HG03432 (cell line): ENCODE results near the gene ZFP36L2.
A peak's percentile ranks its signal among the peaks of the same experiment; 100 is the strongest.

Source experiments
- ATAC-seq: cut with Tn5 transposase; IDR thresholded peaks from one replicate; pipeline ENCODE4 v1.9.1; 2021; ENCODE audit warnings: mild to moderate bottlenecking, moderate library complexity; ENCODE audit not compliant: unreplicated experiment

The ZFP36L2 gene

GRCh38 chr2:43250015-43250414 lies 23.6 kb upstream of the ZFP36L2 start:
- no peak for ATAC-seq

- ATAC-seq: no peak
Measured at GRCh38 chr2:43248621-43249020, 22.2 kb upstream of the ZFP36L2 start.

DNA sequence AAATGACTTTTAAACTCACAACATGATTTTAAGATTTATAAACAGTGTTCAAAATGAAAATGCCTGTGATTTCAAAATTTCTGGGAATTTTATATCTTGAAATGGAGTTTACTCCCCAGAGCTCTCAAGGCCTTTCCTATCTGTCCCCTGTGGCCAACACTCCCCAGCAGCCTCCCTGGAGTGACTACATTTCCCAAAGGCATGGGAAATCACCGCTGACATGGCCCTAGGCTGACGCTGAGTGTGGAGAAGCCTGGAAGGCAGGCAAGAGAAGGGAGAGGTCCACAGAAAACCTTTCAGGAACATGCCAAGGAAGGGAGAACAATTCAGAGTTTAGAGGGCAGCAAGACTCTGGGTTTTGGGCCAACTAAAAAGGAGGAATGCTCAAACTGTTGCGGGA lies 20.2 kb upstream of the ZFP36L2 start:
- no peak for ATAC-seq

DNA sequence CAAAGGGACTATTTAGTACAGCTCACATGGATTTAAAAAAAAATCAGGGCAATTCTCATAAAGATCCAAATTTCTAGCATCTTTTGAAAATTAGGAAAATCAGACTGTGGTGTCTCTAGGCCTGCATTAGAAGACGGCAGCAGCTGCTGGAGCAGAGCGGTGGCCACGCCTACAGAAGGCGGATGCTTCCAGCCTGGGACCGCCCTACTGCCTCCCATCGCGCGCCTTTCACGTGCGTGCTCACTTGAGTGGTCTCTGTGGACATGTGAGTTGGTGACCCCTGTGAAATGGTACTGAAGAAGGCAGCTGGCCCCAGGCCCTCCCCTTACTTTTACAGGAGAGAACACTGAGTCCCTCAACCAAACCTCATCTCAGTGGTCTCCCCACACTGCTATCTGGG lies 15.2 kb upstream of the ZFP36L2 start:
- ATAC-seq: no peak

DNA sequence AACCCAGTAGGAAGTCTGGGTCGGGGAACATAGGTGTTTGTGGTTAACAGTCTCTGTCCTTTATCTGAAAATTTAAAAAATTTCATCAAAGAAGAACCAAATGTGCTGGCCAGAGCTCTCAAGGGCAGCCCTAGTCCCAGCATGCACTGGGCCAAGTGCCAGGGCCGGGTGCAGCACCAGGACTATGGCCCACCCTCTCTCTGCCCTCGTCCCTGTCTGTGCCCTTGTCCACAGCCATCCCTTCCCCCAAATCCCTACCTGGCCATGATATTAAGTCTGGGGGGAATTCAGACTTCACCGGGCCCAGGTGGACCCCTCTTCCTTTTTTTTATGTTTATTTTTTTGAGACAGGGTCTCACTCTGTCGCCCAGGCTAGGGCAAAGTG lies 14.4 kb upstream of the ZFP36L2 start:
- peak; percentile 24 for ATAC-seq

- ATAC-seq: peak; percentile 55
Measured at GRCh38 chr2:43239981-43240765, 13.8 kb upstream of the ZFP36L2 start.

GRCh38 chr2:43238813-43239212 lies 12.4 kb upstream of the ZFP36L2 start:
- ATAC-seq: no peak

GRCh38 chr2:43238176-43238575 lies 11.8 kb upstream of the ZFP36L2 start:
- ATAC-seq: no peak

DNA sequence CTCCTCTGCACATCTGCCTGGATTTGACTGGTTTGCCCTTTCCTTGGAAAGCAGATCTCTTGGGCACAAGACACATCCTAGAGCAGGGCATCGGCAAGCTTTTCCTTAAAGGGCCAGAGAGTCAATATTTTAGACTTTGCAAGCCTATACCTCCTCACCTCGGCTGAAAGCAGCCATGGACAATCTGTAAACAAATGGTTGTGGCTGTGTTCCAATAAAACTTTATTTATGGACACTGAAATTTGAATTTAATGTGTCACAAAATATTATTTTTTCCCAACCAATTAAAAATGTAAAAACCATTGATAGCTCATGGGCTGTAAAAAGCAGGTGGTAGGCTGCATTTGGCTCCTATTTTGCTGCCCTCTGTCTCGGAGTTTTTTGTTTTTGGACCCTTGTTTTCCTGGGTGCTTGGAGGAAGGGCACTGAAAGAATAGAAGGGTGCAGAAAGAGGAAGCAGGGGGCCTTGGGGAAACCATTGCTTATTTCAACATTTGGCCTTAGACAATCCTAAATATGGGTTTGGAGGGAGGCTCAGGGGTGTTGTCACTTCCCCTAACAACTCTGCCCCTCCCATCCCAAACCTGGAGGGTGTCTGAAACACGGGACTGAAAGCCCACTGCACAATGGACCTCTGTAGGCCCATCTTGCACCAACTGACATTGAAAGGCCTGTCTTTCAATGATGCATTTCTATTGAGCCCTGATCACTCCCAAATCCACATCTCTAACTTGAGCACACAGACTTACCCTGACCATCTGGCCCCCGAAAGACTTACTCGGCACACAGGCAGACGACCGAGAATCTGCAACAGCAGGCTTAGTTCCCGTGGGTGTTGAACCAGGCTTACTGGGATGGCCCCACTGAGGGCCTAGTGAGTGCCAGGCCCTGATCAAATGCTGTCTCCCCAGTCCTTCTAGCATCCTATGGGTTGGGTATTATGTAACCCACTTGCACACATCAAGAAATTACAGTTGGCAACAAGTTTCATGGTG lies 7.1 kb upstream of the ZFP36L2 start:
- no peak for ATAC-seq

DNA sequence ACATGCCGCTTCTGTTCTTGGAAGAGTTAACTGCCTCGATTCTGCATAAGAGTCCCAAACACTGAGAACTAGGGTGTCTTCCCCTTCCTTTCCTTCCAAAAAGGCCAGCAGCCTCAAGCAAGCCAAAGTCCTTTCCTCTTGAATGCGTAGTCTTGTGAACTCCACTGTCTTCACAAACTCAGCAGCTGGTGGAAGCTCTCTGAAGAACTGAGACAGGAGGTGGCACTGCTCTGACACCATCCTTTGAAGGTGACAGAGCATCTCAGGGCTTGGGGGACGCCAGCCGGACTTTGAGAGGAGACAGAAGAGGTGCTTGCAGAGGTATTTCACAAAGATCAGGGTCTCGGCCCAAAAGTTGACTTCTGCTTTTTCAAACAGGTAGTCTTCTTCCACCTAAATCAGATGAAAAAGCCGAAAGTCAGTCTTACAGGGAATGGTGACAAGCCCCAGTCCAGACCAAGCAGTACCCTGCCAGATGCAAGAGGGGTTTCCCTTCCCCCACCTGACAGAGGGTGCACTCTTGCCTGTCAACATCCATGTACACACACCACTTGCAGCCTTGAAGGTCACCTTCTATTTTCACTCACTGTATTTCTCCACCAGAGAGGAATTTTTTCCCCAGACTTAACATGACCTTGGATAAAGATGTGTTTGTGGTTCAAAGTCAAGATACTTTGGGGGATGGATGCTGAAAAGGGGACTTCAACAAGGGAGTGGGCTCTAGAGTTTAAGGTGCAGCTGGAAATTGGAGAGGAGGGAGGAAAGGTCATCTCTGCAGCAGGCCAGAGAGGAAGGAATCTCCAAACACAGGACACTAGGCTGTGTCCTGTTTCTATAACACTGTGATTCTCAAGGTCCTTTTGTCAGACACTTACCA lies 4.8 kb upstream of the ZFP36L2 start:
- ATAC-seq: no peak

GRCh38 chr2:43230351-43230885 lies 4.0 kb upstream of the ZFP36L2 start:
- no peak for ATAC-seq

- ATAC-seq: no peak
Measured at GRCh38 chr2:43228756-43229659, 2.6 kb upstream of the ZFP36L2 start.

- ATAC-seq: no peak
Measured at GRCh38 chr2:43228321-43228751, 1.9 kb upstream of the ZFP36L2 start.

GRCh38 chr2:43227830-43228281 lies 1.4 kb upstream of the ZFP36L2 start:
- no peak for ATAC-seq

DNA sequence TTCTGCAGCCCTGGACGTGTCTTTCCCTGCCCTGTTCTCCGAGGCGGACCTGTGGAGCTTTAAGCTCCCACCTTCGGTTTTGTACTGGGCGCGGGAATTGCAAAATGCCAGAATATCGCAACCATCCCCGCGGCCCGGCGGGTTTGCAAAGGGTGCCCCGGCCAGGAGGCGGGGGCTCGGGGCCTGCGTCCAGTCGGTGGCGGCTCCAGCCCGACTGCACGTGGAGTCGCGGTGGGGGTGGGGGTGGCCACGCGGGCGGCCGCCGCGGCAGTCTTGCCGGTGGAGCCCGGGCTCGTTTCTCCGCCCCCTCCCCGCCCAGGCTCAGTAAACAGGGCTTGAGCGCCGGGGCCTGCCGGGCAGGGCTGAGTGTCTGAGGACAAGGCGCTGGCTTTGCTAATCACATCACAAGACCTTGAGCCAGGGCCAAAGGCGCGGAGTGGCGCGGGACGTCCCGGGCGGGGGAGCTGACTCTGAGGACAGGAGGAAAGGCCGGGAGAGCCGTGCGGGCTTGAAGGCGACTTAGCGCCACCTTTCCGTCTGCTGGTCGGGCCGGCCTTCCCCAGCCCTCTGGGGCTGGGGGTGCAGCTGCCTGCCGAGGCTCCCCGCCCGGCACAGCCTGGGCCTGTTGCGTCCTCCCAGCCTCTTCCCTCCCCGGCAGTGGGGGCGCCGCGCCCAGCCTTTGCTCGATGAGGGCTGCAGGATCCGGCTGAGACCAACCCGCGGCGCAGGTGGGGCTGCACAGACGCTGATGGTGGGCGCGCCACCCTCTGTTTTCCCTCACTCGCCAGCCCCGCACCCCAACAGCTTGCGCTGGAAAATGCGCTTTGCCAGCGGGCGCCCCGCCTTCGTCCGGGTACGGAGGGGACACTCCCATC lies 786 bp upstream of the ZFP36L2 start:
- peak; percentile 16 for ATAC-seq

DNA sequence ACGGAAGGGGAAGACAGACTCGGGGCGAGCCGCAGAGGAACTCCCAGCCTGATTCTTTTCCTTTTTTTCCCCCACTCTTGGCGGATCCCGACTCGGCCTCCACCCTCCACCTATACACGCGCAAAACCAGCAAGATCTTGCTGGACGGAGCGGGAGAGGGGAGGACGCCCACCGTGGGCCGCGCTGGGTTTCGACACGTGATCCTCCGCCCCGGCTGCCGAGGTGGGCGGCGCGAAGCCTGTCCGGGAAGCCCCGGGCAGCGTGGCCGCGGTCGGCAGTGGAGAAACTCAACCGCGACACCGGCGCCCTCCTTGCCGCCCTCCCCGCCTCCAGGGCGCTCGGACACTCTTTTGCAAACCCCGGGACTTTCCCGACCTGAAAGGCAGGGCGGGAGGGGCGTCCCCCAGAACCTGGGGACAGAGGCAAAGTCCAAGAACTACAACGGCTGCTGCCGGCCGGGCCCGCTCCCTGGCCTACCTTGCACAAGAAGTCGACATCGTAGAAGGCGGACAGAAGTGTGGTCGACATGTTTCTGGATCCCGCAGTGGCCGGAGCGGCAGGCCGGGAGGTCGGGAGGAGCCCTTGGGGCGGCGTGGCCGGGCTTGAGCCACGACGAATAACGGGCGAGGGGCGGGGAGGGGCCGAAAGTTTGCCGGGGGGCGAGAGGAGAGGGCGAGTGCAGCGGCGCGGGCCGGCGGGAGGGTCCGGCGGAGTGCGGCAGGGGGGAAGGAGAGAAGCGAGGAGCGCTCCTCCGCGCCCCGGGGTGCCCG lies 433 bp downstream of the ZFP36L2 start:
- peak; percentile 37 for ATAC-seq

DNA sequence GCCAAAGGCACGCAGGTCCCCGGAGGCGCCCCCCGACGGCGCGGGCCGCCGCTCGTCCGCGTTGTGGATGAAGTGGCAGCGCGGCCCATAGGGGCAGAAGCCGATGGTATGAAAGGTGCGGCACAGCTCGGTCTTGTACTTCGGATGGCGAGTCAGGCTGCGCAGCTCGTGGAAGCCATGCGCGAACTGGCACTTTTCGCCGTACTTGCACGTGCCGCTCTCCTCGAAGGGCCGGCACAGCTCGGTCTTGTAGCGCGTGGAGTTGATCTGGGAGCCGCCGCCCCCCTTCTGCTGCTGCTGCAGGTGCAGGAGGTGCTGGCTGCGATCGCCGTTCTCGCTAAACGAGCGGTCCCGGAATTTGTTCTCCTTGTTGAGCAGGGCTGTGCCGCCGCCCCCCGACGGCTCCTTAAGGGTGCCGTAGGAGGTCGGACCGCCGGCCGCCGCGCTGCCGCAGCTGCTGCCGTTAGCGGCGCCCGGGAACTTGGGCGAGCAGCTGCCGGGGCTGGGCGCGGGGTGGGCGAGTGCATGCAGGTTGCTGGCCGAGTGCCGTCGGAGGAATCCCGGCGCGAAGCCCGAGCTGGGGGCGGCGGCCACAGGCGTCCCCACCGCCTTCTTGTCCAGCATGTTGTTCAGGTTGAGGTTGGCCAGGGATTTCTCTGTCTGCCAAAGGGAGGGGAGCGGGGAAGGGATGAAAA lies 1.2 kb downstream of the ZFP36L2 start:
- no peak for ATAC-seq
